ENCODE measurements around the gene PPAT.
A peak's percentile ranks its signal among the peaks of the same experiment; 100 is the strongest.

Gene PPAT

GRCh38 chr4:56427179-56427578 lies 8.2 kb downstream of the PPAT start:
- Histone ChIP-seq H3K27me3 (ENCODE audit: control insufficient read depth, insufficient read depth, low read length) (no peaks in the 10 kb centered on the region), H3K4me1 (ENCODE audit: control insufficient read depth, insufficient read depth, low read length) (no peaks in the 10 kb centered on the region), H3K9ac (ENCODE audit: low read length) (no peak overlapping the region), H3K36me3 (ENCODE audit: control insufficient read depth, insufficient read depth, low read length) (no peaks in the 10 kb centered on the region), H3K4me3 (ENCODE audit: low read length) (no peak overlapping the region), H3K9me3 (ENCODE audit: control insufficient read depth, low read length) (no peaks in the 10 kb centered on the region)

GRCh38 chr4:56426273-56426672 lies 9.1 kb downstream of the PPAT start:
- Histone ChIP-seq H3K4me3 (ENCODE audit: low read length) (no peak overlapping the region), H3K4me1 (ENCODE audit: control insufficient read depth, insufficient read depth, low read length) (no peaks in the 10 kb centered on the region), H3K36me3 (ENCODE audit: control insufficient read depth, insufficient read depth, low read length) (no peaks in the 10 kb centered on the region), H3K27me3 (ENCODE audit: control insufficient read depth, insufficient read depth, low read length) (no peaks in the 10 kb centered on the region), H3K9me3 (ENCODE audit: control insufficient read depth, low read length) (no peaks in the 10 kb centered on the region), H3K9ac (ENCODE audit: low read length) (no peak overlapping the region)

- no peaks in the 10 kb centered on the region for H3K27me3 ChIP-seq (ENCODE audit: control insufficient read depth, insufficient read depth, low read length)
- no peaks in the 10 kb centered on the region for H3K36me3 ChIP-seq (ENCODE audit: control insufficient read depth, insufficient read depth, low read length)
- no peak overlapping the region for H3K9ac ChIP-seq (ENCODE audit: low read length)
- H3K4me1 ChIP-seq (ENCODE audit: control insufficient read depth, insufficient read depth, low read length): no peaks in the 10 kb centered on the region
- no peaks in the 10 kb centered on the region for H3K9me3 ChIP-seq (ENCODE audit: control insufficient read depth, low read length)
- no peak overlapping the region for H3K4me3 ChIP-seq (ENCODE audit: low read length)
These were observed 9.9 kb downstream of the PPAT start for GRCh38 chr4:56425518-56425917.

- H3K36me3 ChIP-seq (ENCODE audit: control insufficient read depth, insufficient read depth, low read length): no peaks in the 10 kb centered on the region
- H3K27me3 ChIP-seq (ENCODE audit: control insufficient read depth, insufficient read depth, low read length): no peaks in the 10 kb centered on the region
- H3K9me3 ChIP-seq (ENCODE audit: control insufficient read depth, low read length): no peaks in the 10 kb centered on the region
- H3K4me1 ChIP-seq (ENCODE audit: control insufficient read depth, insufficient read depth, low read length): no peaks in the 10 kb centered on the region
- no peak overlapping the region for H3K4me3 ChIP-seq (ENCODE audit: low read length)
- no peak overlapping the region for H3K9ac ChIP-seq (ENCODE audit: low read length)
These were observed 10.5 kb downstream of the PPAT start for GRCh38 chr4:56424697-56425514.

- Histone ChIP-seq H3K9me3 (ENCODE audit: control insufficient read depth, low read length) (no peaks in the 10 kb centered on the region), H3K9ac (ENCODE audit: low read length) (no peak overlapping the region), H3K4me1 (ENCODE audit: control insufficient read depth, insufficient read depth, low read length) (no peaks in the 10 kb centered on the region), H3K27me3 (ENCODE audit: control insufficient read depth, insufficient read depth, low read length) (no peaks in the 10 kb centered on the region), H3K36me3 (ENCODE audit: control insufficient read depth, insufficient read depth, low read length) (no peaks in the 10 kb centered on the region), H3K4me3 (ENCODE audit: low read length) (no peak overlapping the region)
These were observed 11.2 kb downstream of the PPAT start for GRCh38 chr4:56424176-56424575.

GRCh38 chr4:56417396-56417795 lies 18.0 kb downstream of the PPAT start:
- H3K4me1 ChIP-seq (ENCODE audit: control insufficient read depth, insufficient read depth, low read length): no peaks in the 10 kb centered on the region
- no peaks in the 10 kb centered on the region for H3K27me3 ChIP-seq (ENCODE audit: control insufficient read depth, insufficient read depth, low read length)
- H3K9me3 ChIP-seq (ENCODE audit: control insufficient read depth, low read length): no peaks in the 10 kb centered on the region
- H3K36me3 ChIP-seq (ENCODE audit: control insufficient read depth, insufficient read depth, low read length): no peaks in the 10 kb centered on the region
- H3K4me3 ChIP-seq (ENCODE audit: low read length): no peak overlapping the region
- H3K9ac ChIP-seq (ENCODE audit: low read length): no peak overlapping the region

- Histone ChIP-seq H3K4me3 (ENCODE audit: low read length) (no peak overlapping the region), H3K36me3 (ENCODE audit: control insufficient read depth, insufficient read depth, low read length) (no peaks in the 10 kb centered on the region), H3K9me3 (ENCODE audit: control insufficient read depth, low read length) (no peaks in the 10 kb centered on the region), H3K27me3 (ENCODE audit: control insufficient read depth, insufficient read depth, low read length) (no peaks in the 10 kb centered on the region), H3K4me1 (ENCODE audit: control insufficient read depth, insufficient read depth, low read length) (no peaks in the 10 kb centered on the region), H3K9ac (ENCODE audit: low read length) (no peak overlapping the region)
These were observed 19.1 kb downstream of the PPAT start for GRCh38 chr4:56416349-56416748.

GRCh38 chr4:56414135-56414670 lies 21.2 kb downstream of the PPAT start:
- H3K9ac ChIP-seq (ENCODE audit: low read length): no peak overlapping the region
- no peaks in the 10 kb centered on the region for H3K4me1 ChIP-seq (ENCODE audit: control insufficient read depth, insufficient read depth, low read length)
- H3K27me3 ChIP-seq (ENCODE audit: control insufficient read depth, insufficient read depth, low read length): no peaks in the 10 kb centered on the region
- no peaks in the 10 kb centered on the region for H3K36me3 ChIP-seq (ENCODE audit: control insufficient read depth, insufficient read depth, low read length)
- no peak overlapping the region for H3K4me3 ChIP-seq (ENCODE audit: low read length)
- no peaks in the 10 kb centered on the region for H3K9me3 ChIP-seq (ENCODE audit: control insufficient read depth, low read length)

- peak overlapping the region; percentile 18 for H3K9ac ChIP-seq (ENCODE audit: low read length)
- no peaks in the 10 kb centered on the region for H3K4me1 ChIP-seq (ENCODE audit: control insufficient read depth, insufficient read depth, low read length)
- H3K36me3 ChIP-seq (ENCODE audit: control insufficient read depth, insufficient read depth, low read length): no peaks in the 10 kb centered on the region
- H3K27me3 ChIP-seq (ENCODE audit: control insufficient read depth, insufficient read depth, low read length): no peaks in the 10 kb centered on the region
- no peak overlapping the region for H3K4me3 ChIP-seq (ENCODE audit: low read length)
- H3K9me3 ChIP-seq (ENCODE audit: control insufficient read depth, low read length): no peaks in the 10 kb centered on the region
These were observed 25.0 kb downstream of the PPAT start for GRCh38 chr4:56410247-56411062.

- Histone ChIP-seq H3K36me3 (ENCODE audit: control insufficient read depth, insufficient read depth, low read length) (no peaks in the 10 kb centered on the region), H3K9ac (ENCODE audit: low read length) (no peak overlapping the region), H3K9me3 (ENCODE audit: control insufficient read depth, low read length) (no peaks in the 10 kb centered on the region), H3K4me1 (ENCODE audit: control insufficient read depth, insufficient read depth, low read length) (no peaks in the 10 kb centered on the region), H3K4me3 (ENCODE audit: low read length) (no peak overlapping the region), H3K27me3 (ENCODE audit: control insufficient read depth, insufficient read depth, low read length) (no peaks in the 10 kb centered on the region)
These were observed 25.8 kb downstream of the PPAT start for GRCh38 chr4:56409511-56410090.

- H3K4me3 ChIP-seq (ENCODE audit: low read length): no peak overlapping the region
- H3K9ac ChIP-seq (ENCODE audit: low read length): no peak overlapping the region
- H3K9me3 ChIP-seq (ENCODE audit: control insufficient read depth, low read length): no peaks in the 10 kb centered on the region
- H3K4me1 ChIP-seq (ENCODE audit: control insufficient read depth, insufficient read depth, low read length): no peaks in the 10 kb centered on the region
- H3K27me3 ChIP-seq (ENCODE audit: control insufficient read depth, insufficient read depth, low read length): no peaks in the 10 kb centered on the region
- H3K36me3 ChIP-seq (ENCODE audit: control insufficient read depth, insufficient read depth, low read length): no peaks in the 10 kb centered on the region
These were observed 26.4 kb downstream of the PPAT start for GRCh38 chr4:56408978-56409377.

GRCh38 chr4:56406151-56406550 lies 29.3 kb downstream of the PPAT start:
- Histone ChIP-seq H3K27me3 (ENCODE audit: control insufficient read depth, insufficient read depth, low read length) (no peaks in the 10 kb centered on the region), H3K9me3 (ENCODE audit: control insufficient read depth, low read length) (no peaks in the 10 kb centered on the region), H3K36me3 (ENCODE audit: control insufficient read depth, insufficient read depth, low read length) (no peaks in the 10 kb centered on the region), H3K4me3 (ENCODE audit: low read length) (no peak overlapping the region), H3K9ac (ENCODE audit: low read length) (no peak overlapping the region), H3K4me1 (ENCODE audit: control insufficient read depth, insufficient read depth, low read length) (no peaks in the 10 kb centered on the region)
